ENCODE results near the gene PKN3.

PKN3 gene

GRCh38 chr9:128704356-128704670 is 2.0 kb downstream of the PKN3 start:
- Histone ChIP-seq H3F3A (ENCODE audit: insufficient read depth, low read length) (no peaks in the 10 kb centered on the region; the same call in 1 of the 2 replicates), H3K9ac (ENCODE audit: low read length) (peak overlapping the region; percentile 81), H3K4me3 (ENCODE audit: low read depth, low read length, poor library complexity, severe bottlenecking) (peak overlapping the region; percentile 80), H3K9me2 (ENCODE audit: low read depth, low read length) (no peaks in the 10 kb centered on the region), H3K4me2 (ENCODE audit: low read length) (peak overlapping the region; percentile 81), H3K9me3 (ENCODE audit: low read length) (no peaks in the 10 kb centered on the region), H3K4me1 (ENCODE audit: insufficient read depth, low read length, severe bottlenecking) (peaks cover 28% of the 10 kb centered on the region), H3K79me2 (ENCODE audit: insufficient read depth, low read length) (no peaks in the 10 kb centered on the region), H3K36me3 (ENCODE audit: insufficient read depth, low read length) (peaks cover 28% of the 10 kb centered on the region), H3K27ac (ENCODE audit: low read depth, low read length, poor library complexity, severe bottlenecking) (peak overlapping the region; percentile 78), H4K20me1 (ENCODE audit: insufficient read depth, low read length) (no peaks in the 10 kb centered on the region), H3K27me3 (ENCODE audit: insufficient read depth, low read length) (no peaks in the 10 kb centered on the region), H2AFZ (ENCODE audit: low read length) (no peak overlapping the region)
- TF ChIP-seq EZH2 (IDR thresholded peaks at IDR 0.05; ENCODE audit: borderline replicate concordance, low read length) = no peak
- TF ChIP-seq, protein P1, sequence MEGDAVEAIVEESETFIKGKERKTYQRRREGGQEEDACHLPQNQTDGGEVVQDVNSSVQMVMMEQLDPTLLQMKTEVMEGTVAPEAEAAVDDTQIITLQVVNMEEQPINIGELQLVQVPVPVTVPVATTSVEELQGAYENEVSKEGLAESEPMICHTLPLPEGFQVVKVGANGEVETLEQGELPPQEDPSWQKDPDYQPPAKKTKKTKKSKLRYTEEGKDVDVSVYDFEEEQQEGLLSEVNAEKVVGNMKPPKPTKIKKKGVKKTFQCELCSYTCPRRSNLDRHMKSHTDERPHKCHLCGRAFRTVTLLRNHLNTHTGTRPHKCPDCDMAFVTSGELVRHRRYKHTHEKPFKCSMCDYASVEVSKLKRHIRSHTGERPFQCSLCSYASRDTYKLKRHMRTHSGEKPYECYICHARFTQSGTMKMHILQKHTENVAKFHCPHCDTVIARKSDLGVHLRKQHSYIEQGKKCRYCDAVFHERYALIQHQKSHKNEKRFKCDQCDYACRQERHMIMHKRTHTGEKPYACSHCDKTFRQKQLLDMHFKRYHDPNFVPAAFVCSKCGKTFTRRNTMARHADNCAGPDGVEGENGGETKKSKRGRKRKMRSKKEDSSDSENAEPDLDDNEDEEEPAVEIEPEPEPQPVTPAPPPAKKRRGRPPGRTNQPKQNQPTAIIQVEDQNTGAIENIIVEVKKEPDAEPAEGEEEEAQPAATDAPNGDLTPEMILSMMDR (IDR thresholded peaks at IDR 0.05; ENCODE audit: low read length) = no peak

DNA sequence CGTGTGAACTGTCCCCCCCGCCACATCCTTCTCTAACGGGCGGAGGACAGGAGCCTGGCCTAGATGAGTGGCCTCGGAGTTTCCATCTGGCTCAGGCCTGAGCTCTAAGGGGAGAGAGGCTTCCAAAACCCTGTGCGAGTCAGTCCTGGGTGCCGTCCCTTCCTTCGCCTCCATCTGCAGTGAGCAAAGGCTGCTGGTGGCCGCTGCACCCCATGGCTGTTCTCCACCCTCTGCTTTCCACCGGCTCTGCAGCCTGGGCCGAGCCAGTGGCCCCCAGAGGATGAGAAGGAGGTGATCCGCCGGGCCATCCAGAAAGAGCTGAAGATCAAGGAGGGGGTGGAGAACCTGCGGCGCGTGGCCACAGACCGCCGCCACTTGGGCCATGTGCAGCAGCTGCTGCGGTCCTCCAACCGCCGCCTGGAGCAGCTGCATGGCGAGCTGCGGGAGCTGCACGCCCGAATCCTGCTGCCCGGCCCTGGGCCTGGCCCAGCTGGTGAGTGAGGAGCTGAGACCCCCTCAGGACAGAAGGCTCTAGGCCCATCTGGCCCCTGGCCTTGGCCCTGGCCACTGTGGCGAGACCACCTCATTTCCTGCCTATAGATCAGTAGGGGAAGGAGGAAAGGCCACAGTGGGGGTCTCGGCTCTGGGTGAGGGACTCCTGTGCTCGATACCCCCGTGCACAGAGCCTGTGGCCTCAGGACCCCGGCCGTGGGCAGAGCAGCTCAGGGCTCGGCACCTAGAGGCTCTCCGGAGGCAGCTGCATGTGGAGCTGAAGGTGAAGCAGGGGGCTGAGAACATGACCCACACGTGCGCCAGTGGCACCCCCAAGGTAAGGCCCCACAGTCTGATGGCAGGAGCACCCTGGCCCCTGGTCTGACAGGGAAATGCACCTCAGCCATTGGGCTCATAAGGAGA is 3.0 kb downstream of the PKN3 start:
- H3K9me3 ChIP-seq (ENCODE audit: low read length) = no peaks in the 10 kb centered on the region
- peaks cover 28% of the 10 kb centered on the region for H3K4me1 ChIP-seq (ENCODE audit: insufficient read depth, low read length, severe bottlenecking)
- H4K20me1 ChIP-seq (ENCODE audit: insufficient read depth, low read length) = no peaks in the 10 kb centered on the region
- no peaks in the 10 kb centered on the region for H3K79me2 ChIP-seq (ENCODE audit: insufficient read depth, low read length)
- H3K9me2 ChIP-seq (ENCODE audit: low read depth, low read length) = no peaks in the 10 kb centered on the region
- no peak for TF ChIP-seq EZH2 (IDR thresholded peaks at IDR 0.05; ENCODE audit: borderline replicate concordance, low read length)
- TF ChIP-seq, protein P1 (IDR thresholded peaks at IDR 0.05; ENCODE audit: low read length) = no peak
- H3K4me2 ChIP-seq (ENCODE audit: low read length) = peak overlapping the region; percentile 81
- peak overlapping the region; percentile 80 for H3K4me3 ChIP-seq (ENCODE audit: low read depth, low read length, poor library complexity, severe bottlenecking)
- no peaks in the 10 kb centered on the region for H3F3A ChIP-seq (ENCODE audit: insufficient read depth, low read length)
- peak overlapping the region; percentile 78 for H3K27ac ChIP-seq (ENCODE audit: low read depth, low read length, poor library complexity, severe bottlenecking)
- H3K27me3 ChIP-seq (ENCODE audit: insufficient read depth, low read length) = no peaks in the 10 kb centered on the region
- peak overlapping the region; percentile 11; the same call in 1 of the 2 replicates for H3K9ac ChIP-seq (ENCODE audit: low read length)
- no peak overlapping the region for H2AFZ ChIP-seq (ENCODE audit: low read length)
- H3K36me3 ChIP-seq (ENCODE audit: insufficient read depth, low read length) = peaks cover 31% of the 10 kb centered on the region

DNA sequence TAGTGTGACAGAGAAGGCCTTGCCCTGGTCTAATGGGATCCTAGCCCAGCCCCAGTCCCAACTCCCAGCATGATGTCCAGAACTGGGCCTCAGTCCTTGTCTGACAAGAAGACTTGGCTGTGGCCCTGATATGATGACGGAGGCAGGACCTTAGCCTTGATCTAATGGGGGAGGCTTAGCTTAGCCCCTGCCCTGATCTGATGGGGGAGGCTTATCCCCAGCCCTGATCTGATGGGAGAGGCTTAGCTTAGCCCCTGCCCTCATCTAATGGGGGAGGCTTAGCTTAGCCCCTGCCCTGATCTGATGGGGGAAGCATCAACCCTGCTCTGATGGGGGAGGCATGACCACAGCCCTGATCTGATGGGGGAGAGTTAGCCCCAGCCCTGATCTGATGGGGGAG is 3.7 kb downstream of the PKN3 start:
- H3K9me2 ChIP-seq (ENCODE audit: low read depth, low read length) = no peaks in the 10 kb centered on the region
- H3K9me3 ChIP-seq (ENCODE audit: low read length) = no peaks in the 10 kb centered on the region
- H3K4me1 ChIP-seq (ENCODE audit: insufficient read depth, low read length, severe bottlenecking) = peaks cover 28% of the 10 kb centered on the region
- H3F3A ChIP-seq (ENCODE audit: insufficient read depth, low read length) = no peaks in the 10 kb centered on the region
- H2AFZ ChIP-seq (ENCODE audit: low read length) = no peak overlapping the region
- no peak overlapping the region for H3K4me2 ChIP-seq (ENCODE audit: low read length)
- TF ChIP-seq, protein P1 (IDR thresholded peaks at IDR 0.05; ENCODE audit: low read length) = no peak
- no peak for TF ChIP-seq EZH2 (IDR thresholded peaks at IDR 0.05; ENCODE audit: borderline replicate concordance, low read length)
- no peaks in the 10 kb centered on the region for H4K20me1 ChIP-seq (ENCODE audit: insufficient read depth, low read length)
- peak overlapping the region; percentile 78 for H3K27ac ChIP-seq (ENCODE audit: low read depth, low read length, poor library complexity, severe bottlenecking)
- no peaks in the 10 kb centered on the region for H3K79me2 ChIP-seq (ENCODE audit: insufficient read depth, low read length)
- no peaks in the 10 kb centered on the region for H3K27me3 ChIP-seq (ENCODE audit: insufficient read depth, low read length)
- no peak overlapping the region for H3K4me3 ChIP-seq (ENCODE audit: low read depth, low read length, poor library complexity, severe bottlenecking)
- no peak overlapping the region; the same call in 1 of the 2 replicates for H3K9ac ChIP-seq (ENCODE audit: low read length)
- H3K36me3 ChIP-seq (ENCODE audit: insufficient read depth, low read length) = peaks cover 32% of the 10 kb centered on the region

All from OCI-LY1 (cell line).